ENCODE results near the gene PRDM5. TPM values are rescaled to one million over a fixed set of nuclear protein-coding genes. Genes with fewer than 3 reads are reported as not detected.

PRDM5 gene
- total RNA-seq, 1 experiment from 2014 or later = 5.1 TPM

GRCh38 chr4:120841580-120841979 lies 80.9 kb downstream of the PRDM5 start:
- DNase-seq (ENCODE audit: low read depth, low spot score) (no peak), ATAC-seq (no peak)
- intact Hi-C loops (cut with micrococcal nuclease) = no loop called here
- H3K36me3 ChIP-seq (ENCODE audit: control insufficient read depth in 1 of 2, insufficient read depth in 2 of 2, low read length in 2 of 2) = no peaks in the 10 kb centered on the region
- no peaks in the 10 kb centered on the region for H4K20me1 ChIP-seq (ENCODE audit: insufficient read depth)
- no peak overlapping the region for H2AFZ ChIP-seq (ENCODE audit: low read depth, low read length, poor library complexity, severe bottlenecking)
- no peak overlapping the region for H3K4me2 ChIP-seq (ENCODE audit: low read length)
- TF ChIP-seq POLR2A (IDR thresholded peaks at IDR 0.05; ENCODE audit: borderline replicate concordance, extremely low read depth, insufficient read depth, insufficient read length) (no peak), EZH2phosphoT487 (IDR thresholded peaks at IDR 0.05; ENCODE audit: borderline replicate concordance) (no peak), POLR2AphosphoS5 (IDR thresholded peaks at IDR 0.05; ENCODE audit: low read depth, low read length) (no peak), FOSL1 (IDR thresholded peaks at IDR 0.05; ENCODE audit: low read depth) (no peak)
- TF ChIP-seq, protein P1, sequence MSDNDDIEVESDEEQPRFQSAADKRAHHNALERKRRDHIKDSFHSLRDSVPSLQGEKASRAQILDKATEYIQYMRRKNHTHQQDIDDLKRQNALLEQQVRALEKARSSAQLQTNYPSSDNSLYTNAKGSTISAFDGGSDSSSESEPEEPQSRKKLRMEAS (IDR thresholded peaks at IDR 0.05) = no peak
- H3K9ac ChIP-seq (ENCODE audit: low read length) = no peak overlapping the region
- H3K79me2 ChIP-seq (ENCODE audit: insufficient read depth, low read length) = no peaks in the 10 kb centered on the region
- H3K9me3 ChIP-seq (ENCODE audit: control insufficient read depth in 1 of 2, insufficient read depth in 1 of 2, low read depth in 1 of 2, low read length in 2 of 2) = no peaks in the 10 kb centered on the region
- H3K27me3 ChIP-seq (ENCODE audit: insufficient read depth, low read length) = no peaks in the 10 kb centered on the region
- RAD21 ChIA-PET (ENCODE audit: low non-redundant PET in 1 of 2, low total read pairs in 2 of 2, uncharacterized antibody in 2 of 2, unreplicated experiment in 2 of 2) = no interaction called here
- H3K27ac ChIP-seq (ENCODE audit: low read depth, low read length) = no peak overlapping the region
- no peaks in the 10 kb centered on the region for H3K9me2 ChIP-seq (ENCODE audit: insufficient read depth)
- no TSS peak for BruUV-seq (replicated peaks)
- POLR2A ChIA-PET = no interaction called here
- H3K4me1 ChIP-seq (ENCODE audit: control insufficient read depth in 1 of 2, insufficient read depth in 2 of 2, low read length in 2 of 2) = no peaks in the 10 kb centered on the region
- H3K4me3 ChIP-seq (replicated peaks in 1 of 2; ENCODE audit: low read depth in 1 of 2, low read length in 2 of 2) = no peak overlapping the region
- CTCF ChIA-PET = no interaction called here

- intact Hi-C loops (cut with micrococcal nuclease) = no loop called here
- H3K4me2 ChIP-seq (ENCODE audit: low read length) = no peak overlapping the region
- H3K9ac ChIP-seq (ENCODE audit: low read length) = no peak overlapping the region
- no peaks in the 10 kb centered on the region for H3K9me3 ChIP-seq (ENCODE audit: control insufficient read depth in 1 of 2, insufficient read depth in 1 of 2, low read depth in 1 of 2, low read length in 2 of 2)
- H3K36me3 ChIP-seq (ENCODE audit: control insufficient read depth in 1 of 2, insufficient read depth in 2 of 2, low read length in 2 of 2) = no peaks in the 10 kb centered on the region
- H3K79me2 ChIP-seq (ENCODE audit: insufficient read depth, low read length) = no peaks in the 10 kb centered on the region
- no peaks in the 10 kb centered on the region for H4K20me1 ChIP-seq (ENCODE audit: insufficient read depth)
- CTCF ChIA-PET = no interaction called here
- POLR2A ChIA-PET = no interaction called here
- DNase-seq (ENCODE audit: low read depth, low spot score) = no peak
- H3K27me3 ChIP-seq (ENCODE audit: insufficient read depth, low read length) = no peaks in the 10 kb centered on the region
- no peak overlapping the region for H3K4me3 ChIP-seq (replicated peaks in 1 of 2; ENCODE audit: low read depth in 1 of 2, low read length in 2 of 2)
- ATAC-seq = no peak
- H3K4me1 ChIP-seq (ENCODE audit: control insufficient read depth in 1 of 2, insufficient read depth in 2 of 2, low read length in 2 of 2) = no peaks in the 10 kb centered on the region
- no peak overlapping the region for H2AFZ ChIP-seq (ENCODE audit: low read depth, low read length, poor library complexity, severe bottlenecking)
- H3K27ac ChIP-seq (ENCODE audit: low read depth, low read length) = no peak overlapping the region
- no peaks in the 10 kb centered on the region for H3K9me2 ChIP-seq (ENCODE audit: insufficient read depth)
- BruUV-seq (replicated peaks) = no TSS peak
- RAD21 ChIA-PET (ENCODE audit: low non-redundant PET in 1 of 2, low total read pairs in 2 of 2, uncharacterized antibody in 2 of 2, unreplicated experiment in 2 of 2) = interaction anchor here in 1 of 2 experiments (0.6 kb wide), 1 partner anchor 1340 kb away, joined by 4 read pairs; no protein-coding TSS in a partner anchor
- TF ChIP-seq CTCF (IDR thresholded peaks at IDR 0.05 in 2 of 3, conservative IDR thresholded peaks at IDR 0.05 in 1 of 3; ENCODE audit: borderline replicate concordance in 1 of 3, insufficient read depth in 1 of 3, low read depth in 2 of 3, low read length in 2 of 3) (no peak), ZFX (IDR thresholded peaks at IDR 0.05) (no peak), SIN3A (IDR thresholded peaks at IDR 0.05; ENCODE audit: low read depth) (no peak), RAD21 (IDR thresholded peaks at IDR 0.05; ENCODE audit: low read depth) (no peak), POLR2AphosphoS5 (IDR thresholded peaks at IDR 0.05; ENCODE audit: low read depth, low read length) (no peak)
- TF ChIP-seq, protein P2, sequence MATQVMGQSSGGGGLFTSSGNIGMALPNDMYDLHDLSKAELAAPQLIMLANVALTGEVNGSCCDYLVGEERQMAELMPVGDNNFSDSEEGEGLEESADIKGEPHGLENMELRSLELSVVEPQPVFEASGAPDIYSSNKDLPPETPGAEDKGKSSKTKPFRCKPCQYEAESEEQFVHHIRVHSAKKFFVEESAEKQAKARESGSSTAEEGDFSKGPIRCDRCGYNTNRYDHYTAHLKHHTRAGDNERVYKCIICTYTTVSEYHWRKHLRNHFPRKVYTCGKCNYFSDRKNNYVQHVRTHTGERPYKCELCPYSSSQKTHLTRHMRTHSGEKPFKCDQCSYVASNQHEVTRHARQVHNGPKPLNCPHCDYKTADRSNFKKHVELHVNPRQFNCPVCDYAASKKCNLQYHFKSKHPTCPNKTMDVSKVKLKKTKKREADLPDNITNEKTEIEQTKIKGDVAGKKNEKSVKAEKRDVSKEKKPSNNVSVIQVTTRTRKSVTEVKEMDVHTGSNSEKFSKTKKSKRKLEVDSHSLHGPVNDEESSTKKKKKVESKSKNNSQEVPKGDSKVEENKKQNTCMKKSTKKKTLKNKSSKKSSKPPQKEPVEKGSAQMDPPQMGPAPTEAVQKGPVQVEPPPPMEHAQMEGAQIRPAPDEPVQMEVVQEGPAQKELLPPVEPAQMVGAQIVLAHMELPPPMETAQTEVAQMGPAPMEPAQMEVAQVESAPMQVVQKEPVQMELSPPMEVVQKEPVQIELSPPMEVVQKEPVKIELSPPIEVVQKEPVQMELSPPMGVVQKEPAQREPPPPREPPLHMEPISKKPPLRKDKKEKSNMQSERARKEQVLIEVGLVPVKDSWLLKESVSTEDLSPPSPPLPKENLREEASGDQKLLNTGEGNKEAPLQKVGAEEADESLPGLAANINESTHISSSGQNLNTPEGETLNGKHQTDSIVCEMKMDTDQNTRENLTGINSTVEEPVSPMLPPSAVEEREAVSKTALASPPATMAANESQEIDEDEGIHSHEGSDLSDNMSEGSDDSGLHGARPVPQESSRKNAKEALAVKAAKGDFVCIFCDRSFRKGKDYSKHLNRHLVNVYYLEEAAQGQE (IDR thresholded peaks at IDR 0.05; ENCODE audit: low read depth) = no peak
- TF ChIP-seq, protein P3, sequence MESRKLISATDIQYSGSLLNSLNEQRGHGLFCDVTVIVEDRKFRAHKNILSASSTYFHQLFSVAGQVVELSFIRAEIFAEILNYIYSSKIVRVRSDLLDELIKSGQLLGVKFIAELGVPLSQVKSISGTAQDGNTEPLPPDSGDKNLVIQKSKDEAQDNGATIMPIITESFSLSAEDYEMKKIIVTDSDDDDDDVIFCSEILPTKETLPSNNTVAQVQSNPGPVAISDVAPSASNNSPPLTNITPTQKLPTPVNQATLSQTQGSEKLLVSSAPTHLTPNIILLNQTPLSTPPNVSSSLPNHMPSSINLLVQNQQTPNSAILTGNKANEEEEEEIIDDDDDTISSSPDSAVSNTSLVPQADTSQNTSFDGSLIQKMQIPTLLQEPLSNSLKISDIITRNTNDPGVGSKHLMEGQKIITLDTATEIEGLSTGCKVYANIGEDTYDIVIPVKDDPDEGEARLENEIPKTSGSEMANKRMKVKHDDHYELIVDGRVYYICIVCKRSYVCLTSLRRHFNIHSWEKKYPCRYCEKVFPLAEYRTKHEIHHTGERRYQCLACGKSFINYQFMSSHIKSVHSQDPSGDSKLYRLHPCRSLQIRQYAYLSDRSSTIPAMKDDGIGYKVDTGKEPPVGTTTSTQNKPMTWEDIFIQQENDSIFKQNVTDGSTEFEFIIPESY (IDR thresholded peaks at IDR 0.05; ENCODE audit: extremely low read depth, insufficient replicate concordance, low read length) = no peak
Measured at GRCh38 chr4:120839974-120840751, 82.4 kb downstream of the PRDM5 start.
